GM18909 (cell line): ENCODE measurements around the gene MYO1H.

Experiments
- ATAC-seq: cut with Tn5 transposase; IDR thresholded peaks from one replicate; pipeline ENCODE4 v1.9.1; 2021; ENCODE audit warnings: mild to moderate bottlenecking; ENCODE audit not compliant: unreplicated experiment, poor library complexity

MYO1H gene

GRCh38 chr12:109488051-109488665 lies 140.5 kb downstream of the MYO1H start:
- ATAC-seq = no peak

DNA sequence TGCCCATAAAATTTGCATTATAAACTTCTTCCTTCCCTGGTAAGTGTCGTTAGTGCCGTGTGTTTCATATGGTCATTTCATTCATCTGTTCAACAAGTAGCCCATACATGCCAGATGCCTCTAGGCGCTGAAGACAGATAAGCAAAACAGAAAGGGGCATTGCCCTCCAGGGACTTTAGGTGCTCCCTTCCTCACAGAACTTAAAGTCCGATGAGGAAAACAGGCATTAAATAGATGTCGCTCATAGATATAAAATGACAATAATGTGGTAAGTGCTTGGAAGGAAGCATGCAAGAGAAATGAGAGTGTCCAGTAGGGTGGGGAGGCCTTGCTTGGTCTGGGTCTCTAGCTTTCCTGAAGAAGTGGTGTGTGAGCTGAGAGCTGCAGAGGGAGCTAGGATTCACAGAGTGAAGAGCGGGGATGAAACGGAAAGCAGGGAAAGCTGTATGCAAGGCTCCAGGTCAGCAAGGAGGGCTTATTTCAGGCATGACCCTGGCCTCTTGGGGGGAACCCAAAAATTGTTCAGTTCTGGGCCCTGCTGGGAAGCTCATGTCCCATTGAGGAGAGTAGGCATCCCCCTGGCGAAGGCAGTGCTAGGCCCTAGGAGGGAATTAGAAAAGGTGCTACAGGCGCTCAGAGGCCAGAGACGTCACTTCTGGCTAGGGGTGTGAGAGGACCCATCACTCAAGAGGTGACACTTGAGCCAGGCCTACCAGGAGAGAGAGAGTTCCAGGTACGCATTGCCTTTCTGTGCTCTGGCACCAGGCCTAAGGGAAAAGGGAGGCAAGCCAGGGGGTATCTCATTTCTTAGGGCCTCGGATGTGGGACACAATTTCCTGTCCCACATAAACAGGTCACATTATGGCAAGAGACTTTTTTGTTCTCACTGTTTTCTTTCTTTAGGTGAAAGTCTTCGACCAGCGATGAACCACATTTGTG lies 141.6 kb downstream of the MYO1H start:
- ATAC-seq = no peak

DNA sequence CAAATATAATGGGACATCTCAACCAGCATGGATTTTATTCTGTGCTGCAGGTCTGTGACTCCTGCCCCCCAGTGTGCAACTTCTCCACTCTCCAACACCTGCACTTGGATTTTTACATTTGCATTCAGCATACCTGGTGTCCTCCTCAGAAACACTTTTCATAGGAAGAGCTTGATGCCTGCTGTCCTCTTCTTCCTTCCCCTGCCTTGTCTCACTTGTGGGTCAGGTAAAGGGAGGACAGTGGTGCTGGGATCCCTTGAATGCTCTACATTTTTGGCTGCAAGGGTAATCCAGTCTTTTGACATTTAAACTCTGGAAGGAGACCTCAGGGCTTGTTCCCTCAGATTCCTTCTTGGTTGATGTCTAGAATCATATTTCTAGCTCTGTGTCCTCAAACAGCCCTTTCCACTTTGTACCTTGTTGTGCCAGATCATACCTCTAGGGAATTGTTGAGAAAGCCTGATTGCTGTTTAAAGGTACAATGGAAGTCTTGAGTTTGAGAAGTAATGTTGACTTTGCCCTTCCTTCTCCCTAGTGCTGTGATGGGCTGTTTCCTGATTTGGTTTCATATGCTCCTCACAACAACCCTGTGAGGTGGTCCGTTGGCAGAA lies 142.4 kb downstream of the MYO1H start:
- ATAC-seq = no peak

DNA sequence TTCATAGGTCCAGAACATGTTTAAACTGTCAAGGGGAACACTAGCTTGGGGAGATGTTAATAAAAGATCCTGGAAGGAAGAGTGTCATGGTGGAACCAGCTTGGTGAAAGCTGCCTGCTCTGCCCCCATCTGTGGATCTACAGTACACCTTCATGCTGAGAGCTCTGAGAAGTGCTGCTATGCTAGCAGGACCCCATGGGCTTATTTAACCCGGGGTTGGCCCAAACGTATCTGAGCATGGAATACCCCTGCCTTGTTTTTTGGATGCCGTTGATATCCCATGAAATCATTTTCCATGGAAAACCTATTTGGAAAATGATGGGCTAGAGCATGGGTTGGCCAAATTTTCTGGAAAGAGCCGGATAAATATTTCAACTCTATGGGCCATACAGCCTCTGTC lies 144.0 kb downstream of the MYO1H start:
- no peak for ATAC-seq

DNA sequence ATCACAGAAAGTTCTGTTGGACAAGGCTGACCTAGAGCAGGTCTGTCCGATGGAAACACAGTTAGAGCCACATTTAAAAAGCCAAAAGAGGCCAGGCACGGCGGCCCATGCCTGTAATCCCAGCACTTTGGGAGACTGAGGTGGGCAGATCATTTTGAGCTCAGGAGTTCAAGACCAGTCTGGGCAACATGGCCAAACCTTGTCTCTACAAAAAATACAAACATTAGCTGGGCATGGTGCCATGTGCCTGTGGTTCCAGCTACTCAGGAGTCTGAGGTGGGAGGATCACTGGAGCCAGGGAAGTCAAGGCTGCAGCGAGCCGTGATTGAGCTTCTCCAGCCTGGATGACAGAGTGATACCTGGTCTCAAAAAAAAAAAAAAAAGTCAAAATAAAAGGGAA lies 144.7 kb downstream of the MYO1H start:
- ATAC-seq = no peak

GRCh38 chr12:109493090-109493489 lies 145.4 kb downstream of the MYO1H start:
- ATAC-seq = no peak

DNA sequence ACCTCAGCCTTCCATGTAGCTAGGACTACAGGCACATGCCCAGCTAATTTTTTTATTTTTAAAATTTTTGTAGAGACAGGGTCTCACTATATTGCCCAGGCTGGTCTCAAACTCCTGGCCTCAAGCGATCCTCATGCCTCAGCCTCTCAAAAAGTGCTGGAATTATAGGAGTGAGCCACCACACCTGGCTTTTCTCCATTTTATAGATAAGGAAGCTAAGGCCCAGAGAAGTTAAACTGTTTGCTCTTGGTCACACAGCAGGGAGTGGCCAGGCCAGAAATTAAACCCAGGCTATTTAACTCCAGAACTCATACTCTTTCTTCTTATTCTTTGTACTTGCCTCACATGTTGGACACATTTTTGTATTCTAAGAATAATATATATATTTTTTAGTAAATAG lies 146.2 kb downstream of the MYO1H start:
- no peak for ATAC-seq

DNA sequence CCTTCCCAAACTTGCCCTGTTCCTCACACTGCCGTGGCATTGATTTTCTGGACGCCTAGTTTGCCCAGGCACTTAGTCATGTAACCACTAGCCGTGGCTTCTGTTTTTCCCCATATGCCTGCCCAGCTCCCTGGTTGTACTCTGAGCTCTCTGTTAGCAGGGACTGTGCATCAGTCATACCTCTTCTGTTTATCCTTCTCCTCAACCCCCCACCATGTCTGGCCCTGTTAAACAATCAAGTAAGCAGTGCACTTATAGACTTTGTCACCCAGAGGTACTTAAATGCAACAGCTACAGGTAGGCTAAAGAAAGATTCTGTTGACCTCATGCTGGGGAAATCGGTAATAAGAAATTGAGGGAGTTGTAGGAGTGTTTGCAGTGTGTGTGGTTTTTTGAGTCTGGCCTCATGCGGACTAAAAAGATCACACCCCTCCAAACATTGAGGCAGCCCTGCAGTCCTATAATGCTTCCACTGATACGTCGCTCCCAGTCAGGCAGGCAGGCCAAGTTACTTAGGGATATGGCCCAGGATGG lies 146.7 kb downstream of the MYO1H start:
- ATAC-seq = no peak

DNA sequence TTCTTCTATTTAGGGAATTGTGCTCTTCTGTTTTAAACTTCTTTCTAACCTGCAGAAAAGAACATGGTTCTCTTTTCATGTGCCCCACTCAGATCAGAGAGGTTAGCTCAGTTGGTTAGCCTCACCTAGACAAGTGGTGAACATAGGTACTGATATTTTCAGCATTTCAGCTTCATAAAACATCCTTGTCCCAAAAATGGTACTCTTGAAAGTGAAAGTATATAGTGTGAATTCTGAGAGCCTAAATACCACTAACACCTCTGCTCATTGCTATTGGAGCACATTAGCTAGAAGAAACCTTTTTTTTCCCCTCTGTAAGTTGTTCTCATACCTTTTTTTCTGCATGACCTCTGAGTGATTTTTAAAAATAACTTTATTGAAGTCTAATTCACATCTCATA lies 147.3 kb downstream of the MYO1H start:
- no peak for ATAC-seq

- no peak for ATAC-seq
Observed at GRCh38 chr12:109496306-109496705, 148.6 kb downstream of the MYO1H start.

- no peak for ATAC-seq
Observed at GRCh38 chr12:109497675-109498074, 150.0 kb downstream of the MYO1H start.
